Measurements from ENCODE around the gene ETFB.

The ETFB gene

GRCh38 chr19:51317376-51317775 is 48.8 kb downstream of the ETFB start:
- H3K9me3 ChIP-seq (ENCODE audit: control insufficient read depth, low read length): no peaks in the 10 kb centered on the region
- no peak overlapping the region for H3K4me3 ChIP-seq (ENCODE audit: low read length)
- no peaks in the 10 kb centered on the region for H3K4me1 ChIP-seq (ENCODE audit: control insufficient read depth, insufficient read depth, low read length)
- H3K9ac ChIP-seq (ENCODE audit: low read length): no peak overlapping the region
- H3K36me3 ChIP-seq (ENCODE audit: control insufficient read depth, insufficient read depth, low read length): no peaks in the 10 kb centered on the region
- H3K27me3 ChIP-seq (ENCODE audit: control insufficient read depth, insufficient read depth, low read length): peaks cover 13% of the 10 kb centered on the region

DNA sequence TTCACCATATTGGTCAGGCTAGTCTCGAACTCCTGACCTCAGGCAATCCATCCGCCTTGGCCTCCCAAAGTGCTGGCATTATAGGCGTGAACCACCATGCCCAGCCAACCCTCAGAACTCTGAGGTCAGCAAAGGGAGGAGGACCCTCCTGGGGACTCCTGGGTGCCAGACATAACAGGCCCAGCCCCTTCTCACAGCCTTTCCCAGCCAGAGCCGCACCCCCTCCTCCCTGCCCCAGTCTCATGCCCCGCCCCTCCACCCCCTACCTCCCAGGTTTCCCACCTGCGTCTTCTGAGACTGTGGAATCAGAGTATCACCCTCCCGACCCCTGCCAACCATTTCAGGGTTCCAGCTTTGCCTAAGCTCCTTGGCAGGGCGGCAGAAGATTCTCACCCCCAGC is 49.5 kb downstream of the ETFB start:
- no peaks in the 10 kb centered on the region for H3K36me3 ChIP-seq (ENCODE audit: control insufficient read depth, insufficient read depth, low read length)
- H3K9me3 ChIP-seq (ENCODE audit: control insufficient read depth, low read length): no peaks in the 10 kb centered on the region
- H3K27me3 ChIP-seq (ENCODE audit: control insufficient read depth, insufficient read depth, low read length): peaks cover 11% of the 10 kb centered on the region
- H3K9ac ChIP-seq (ENCODE audit: low read length): no peak overlapping the region
- no peak overlapping the region for H3K4me3 ChIP-seq (ENCODE audit: low read length)
- no peaks in the 10 kb centered on the region for H3K4me1 ChIP-seq (ENCODE audit: control insufficient read depth, insufficient read depth, low read length)

GRCh38 chr19:51311351-51312257 is 54.6 kb downstream of the ETFB start, which contains the start of gene IGLON5:
Gene IGLON5 (plus strand): TSS chr19:51311644. CDS start chr19:51311848, 204 bp downstream.
- Histone ChIP-seq H3K9ac (ENCODE audit: low read length) (no peak within 1 kb of the TSS), H3K36me3 (ENCODE audit: control insufficient read depth, insufficient read depth, low read length) (no peaks in the 10 kb centered on the region), H3K4me1 (ENCODE audit: control insufficient read depth, insufficient read depth, low read length) (no peaks in the 10 kb centered on the region), H3K4me3 (ENCODE audit: low read length) (no peak within 1 kb of the TSS), H3K27me3 (ENCODE audit: control insufficient read depth, insufficient read depth, low read length) (peaks cover 5% of the 10 kb centered on the region), H3K9me3 (ENCODE audit: control insufficient read depth, low read length) (no peaks in the 10 kb centered on the region)

DNA sequence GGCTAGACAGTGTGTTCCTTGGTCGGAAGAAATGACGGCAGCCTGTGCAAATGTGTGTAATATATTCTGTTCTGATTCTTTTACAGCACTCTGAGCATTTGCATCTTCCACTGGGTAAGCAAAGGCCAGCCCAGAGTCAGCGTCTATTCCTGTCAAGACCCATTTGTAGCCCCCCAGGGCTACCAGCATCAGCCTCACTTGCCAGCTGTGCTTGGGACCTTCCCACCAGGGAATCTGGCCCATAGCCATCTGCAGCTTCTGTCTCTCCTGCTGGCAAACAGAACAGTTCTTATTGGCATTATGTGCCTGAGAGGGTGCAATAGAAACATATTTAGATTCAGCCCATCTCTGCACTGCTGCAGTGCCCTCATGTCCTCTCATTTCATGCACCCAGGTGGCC is 60.7 kb downstream of the ETFB start:
- Histone ChIP-seq H3K4me3 (ENCODE audit: low read length) (no peak overlapping the region), H3K4me1 (ENCODE audit: control insufficient read depth, insufficient read depth, low read length) (no peaks in the 10 kb centered on the region), H3K36me3 (ENCODE audit: control insufficient read depth, insufficient read depth, low read length) (no peaks in the 10 kb centered on the region), H3K9ac (ENCODE audit: low read length) (no peak overlapping the region), H3K27me3 (ENCODE audit: control insufficient read depth, insufficient read depth, low read length) (no peaks in the 10 kb centered on the region), H3K9me3 (ENCODE audit: control insufficient read depth, low read length) (no peaks in the 10 kb centered on the region)

DNA sequence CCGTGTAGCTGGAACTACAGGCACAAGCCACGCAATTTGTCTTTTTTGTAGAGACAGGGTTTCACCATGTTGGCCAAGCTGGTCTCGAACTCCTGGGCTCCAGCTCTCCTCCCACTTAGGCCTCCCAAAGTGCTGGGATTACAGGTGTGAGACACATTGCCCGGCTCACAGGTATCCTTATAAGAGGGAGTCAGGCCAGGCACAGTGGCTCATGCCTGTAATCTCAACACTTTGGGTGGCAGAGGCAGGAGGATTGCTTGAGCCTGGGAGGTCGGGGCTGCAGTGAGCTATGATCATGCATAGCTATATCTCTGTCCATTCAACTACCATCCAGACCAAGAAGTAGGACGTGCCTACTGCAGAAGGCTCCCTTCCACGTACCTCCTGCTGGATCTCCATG is 64.9 kb downstream of the ETFB start:
- H3K4me1 ChIP-seq (ENCODE audit: control insufficient read depth, insufficient read depth, low read length): no peaks in the 10 kb centered on the region
- no peaks in the 10 kb centered on the region for H3K36me3 ChIP-seq (ENCODE audit: control insufficient read depth, insufficient read depth, low read length)
- no peaks in the 10 kb centered on the region for H3K9me3 ChIP-seq (ENCODE audit: control insufficient read depth, low read length)
- no peaks in the 10 kb centered on the region for H3K27me3 ChIP-seq (ENCODE audit: control insufficient read depth, insufficient read depth, low read length)
- H3K4me3 ChIP-seq (ENCODE audit: low read length): no peak overlapping the region
- no peak overlapping the region for H3K9ac ChIP-seq (ENCODE audit: low read length)

DNA sequence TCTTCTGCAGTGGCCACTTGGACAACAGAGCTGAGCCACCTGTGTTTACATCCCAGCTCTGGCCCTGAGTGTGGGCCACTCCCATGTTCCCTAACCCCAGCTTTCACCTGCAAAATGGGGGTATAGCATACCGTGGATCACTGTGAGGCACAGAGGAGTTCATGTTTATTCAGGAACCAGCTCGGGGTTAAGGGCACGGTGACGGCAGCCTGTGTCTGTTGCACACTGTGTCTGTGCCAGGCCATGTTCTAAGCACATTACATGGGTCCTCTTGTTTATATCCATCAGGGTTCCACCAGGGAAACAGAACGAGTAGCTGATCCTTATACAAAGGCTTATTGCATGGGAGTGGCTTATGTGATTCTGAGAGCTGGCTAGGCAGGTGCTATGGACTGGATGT is 68.8 kb downstream of the ETFB start:
- Histone ChIP-seq H3K4me3 (ENCODE audit: low read length) (no peak overlapping the region), H3K27me3 (ENCODE audit: control insufficient read depth, insufficient read depth, low read length) (peaks cover 18% of the 10 kb centered on the region), H3K36me3 (ENCODE audit: control insufficient read depth, insufficient read depth, low read length) (no peaks in the 10 kb centered on the region), H3K4me1 (ENCODE audit: control insufficient read depth, insufficient read depth, low read length) (no peaks in the 10 kb centered on the region), H3K9ac (ENCODE audit: low read length) (no peak overlapping the region), H3K9me3 (ENCODE audit: control insufficient read depth, low read length) (no peaks in the 10 kb centered on the region)

DNA sequence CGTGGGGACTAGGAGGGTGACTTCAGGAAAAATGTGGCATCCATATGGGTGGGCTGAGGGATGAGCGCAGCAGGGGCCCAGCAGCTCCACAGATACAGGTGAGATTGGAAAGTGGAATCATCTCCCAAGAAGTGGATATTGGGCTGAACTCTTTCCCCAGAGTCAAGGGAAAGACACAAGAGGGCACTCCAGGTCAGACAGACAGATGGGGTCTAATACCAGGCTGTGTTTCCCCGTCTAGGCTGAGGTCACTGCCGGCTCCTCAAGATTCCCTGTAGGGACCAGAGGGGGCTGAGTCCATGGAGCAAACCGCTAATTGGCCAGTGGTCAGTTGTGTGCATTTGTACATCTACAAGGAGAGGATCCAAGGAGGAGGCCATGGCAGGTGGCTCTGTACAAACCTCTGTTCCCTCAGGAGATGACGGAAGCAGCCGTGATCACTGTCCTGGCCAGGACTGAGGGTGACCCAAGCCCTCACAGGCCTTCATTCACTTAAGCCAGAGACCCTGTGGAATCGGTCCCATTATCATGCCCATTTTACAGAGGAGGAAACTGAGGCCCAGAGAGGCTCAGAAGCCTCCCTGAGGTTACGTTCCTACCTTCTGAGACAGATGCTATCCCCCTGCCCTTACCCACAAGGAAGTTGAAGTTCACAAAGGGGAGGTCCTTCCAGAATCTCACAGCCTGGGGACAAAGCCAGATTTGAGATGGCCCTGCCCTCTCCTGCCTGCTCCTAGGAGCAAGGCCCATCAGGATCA is 69.7 kb downstream of the ETFB start:
- H3K36me3 ChIP-seq (ENCODE audit: control insufficient read depth, insufficient read depth, low read length): no peaks in the 10 kb centered on the region
- no peaks in the 10 kb centered on the region for H3K4me1 ChIP-seq (ENCODE audit: control insufficient read depth, insufficient read depth, low read length)
- peaks cover 18% of the 10 kb centered on the region for H3K27me3 ChIP-seq (ENCODE audit: control insufficient read depth, insufficient read depth, low read length)
- no peak overlapping the region for H3K4me3 ChIP-seq (ENCODE audit: low read length)
- H3K9ac ChIP-seq (ENCODE audit: low read length): no peak overlapping the region
- no peaks in the 10 kb centered on the region for H3K9me3 ChIP-seq (ENCODE audit: control insufficient read depth, low read length)

DNA sequence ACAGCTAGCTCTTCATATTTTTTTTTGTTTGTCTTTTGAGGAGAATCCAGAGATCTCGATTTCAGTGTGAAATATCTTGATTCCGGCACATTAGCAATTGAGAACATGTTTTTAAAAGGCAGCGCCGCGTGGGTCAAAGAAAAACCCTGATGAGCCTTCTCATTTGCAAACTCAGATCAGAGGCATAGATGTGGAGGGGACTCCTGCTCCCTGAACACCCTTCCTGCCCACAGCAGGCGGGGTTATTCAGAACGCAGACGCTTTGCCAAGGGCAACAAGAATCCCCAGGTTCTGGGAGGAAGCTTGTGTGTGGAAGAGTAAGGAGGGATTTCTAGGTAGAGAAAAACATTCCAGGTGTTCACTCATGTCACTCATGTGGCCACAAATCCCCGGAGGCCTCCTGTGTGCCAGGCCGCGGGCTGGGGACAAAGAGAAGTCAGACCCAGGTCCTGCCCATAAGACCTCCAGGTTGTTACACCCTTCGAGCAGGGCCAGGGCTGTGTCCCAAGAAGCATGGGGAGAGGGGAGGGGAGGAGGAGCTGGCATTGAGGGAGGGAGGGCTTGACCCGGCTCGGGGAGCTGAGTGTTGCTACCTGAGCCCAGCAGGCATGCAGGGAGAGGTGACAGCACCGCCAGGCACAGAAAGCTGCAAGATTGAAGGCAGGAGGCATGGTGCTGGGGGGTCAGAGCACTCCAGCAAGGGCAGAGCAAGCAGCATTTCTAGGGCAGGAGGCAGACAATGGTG is 70.6 kb downstream of the ETFB start:
- no peak overlapping the region for H3K9ac ChIP-seq (ENCODE audit: low read length)
- H3K27me3 ChIP-seq (ENCODE audit: control insufficient read depth, insufficient read depth, low read length): peaks cover 18% of the 10 kb centered on the region
- H3K9me3 ChIP-seq (ENCODE audit: control insufficient read depth, low read length): no peaks in the 10 kb centered on the region
- no peaks in the 10 kb centered on the region for H3K36me3 ChIP-seq (ENCODE audit: control insufficient read depth, insufficient read depth, low read length)
- no peak overlapping the region for H3K4me3 ChIP-seq (ENCODE audit: low read length)
- H3K4me1 ChIP-seq (ENCODE audit: control insufficient read depth, insufficient read depth, low read length): no peaks in the 10 kb centered on the region

Measured in mucosa of stomach (tissue), 1 donor.